Nephron (organoid): ENCODE data around the gene AOPEP.
A peak's percentile ranks its signal among the peaks of the same experiment; 100 is the strongest.

ENCODE experiments used
- H3K27ac Mint-ChIP-seq, 3 experiments: 2 replicates each; pipeline ENCODE4 v1.8.0; 2020; ENCODE audit warnings: mixed read lengths in 3 of 3, mild to moderate bottlenecking in 2 of 3, moderate library complexity in 1 of 3
- H3K27me3 Mint-ChIP-seq: 2 replicates; pipeline ENCODE4 v1.8.0; 2021; ENCODE audit warnings: low read depth, mild to moderate bottlenecking, moderate library complexity, mixed read lengths
- H3K36me3 Mint-ChIP-seq: 2 replicates; pipeline ENCODE4 v1.8.0; 2020; ENCODE audit warnings: low read depth, mixed read lengths
- H3K4me1 Mint-ChIP-seq: 2 replicates; pipeline ENCODE4 v1.8.0; 2020; ENCODE audit warnings: mixed read lengths
- H3K4me3 Mint-ChIP-seq, 3 experiments: 2 replicates each; pipeline ENCODE4 v1.8.0; 2020; ENCODE audit warnings: mild to moderate bottlenecking in 3 of 3, mixed read lengths in 3 of 3, moderate library complexity in 2 of 3
- H3K9me3 Mint-ChIP-seq: 2 replicates; pipeline ENCODE4 v1.8.0; 2020; ENCODE audit warnings: mixed read lengths
- CTCF ChIP-seq, 3 experiments: fragments of 200-600 bp; sonication (generic); IDR thresholded peaks; one replicate each; pipeline ENCODE4 v1.5.0; 2021; ENCODE audit warnings: antibody characterized with exemption in 3 of 3; ENCODE audit not compliant: unreplicated experiment in 3 of 3

AOPEP gene

GRCh38 chr9:94783928-94784327 is 57.4 kb downstream of the AOPEP start:
- no peaks in the 10 kb centered on the region for H3K27me3 Mint-ChIP-seq
- H3K4me3 Mint-ChIP-seq: no peak overlapping the region
- no peak overlapping the region for H3K27ac Mint-ChIP-seq
- TF ChIP-seq CTCF (IDR thresholded peaks at IDR 0.05; ENCODE audit: unreplicated experiment in 3 of 3): no peak
- peaks cover 40% of the 10 kb centered on the region for H3K4me1 Mint-ChIP-seq
- no peaks in the 10 kb centered on the region for H3K9me3 Mint-ChIP-seq
- peaks cover 5% of the 10 kb centered on the region for H3K36me3 Mint-ChIP-seq

- H3K27me3 Mint-ChIP-seq: no peaks in the 10 kb centered on the region
Measured at GRCh38 chr9:94785215-94786169, 59.0 kb downstream of the AOPEP start.

GRCh38 chr9:94786586-94786985 is 60.1 kb downstream of the AOPEP start:
- H3K4me3 Mint-ChIP-seq: no peak overlapping the region
- H3K4me1 Mint-ChIP-seq: peaks cover 33% of the 10 kb centered on the region

More at GRCh38 chr9:94785215-94786169, 59.0 kb downstream of the AOPEP start:
- no peak for TF ChIP-seq CTCF (IDR thresholded peaks at IDR 0.05; ENCODE audit: unreplicated experiment in 3 of 3)
- H3K9me3 Mint-ChIP-seq: no peaks in the 10 kb centered on the region
- peaks cover 6% of the 10 kb centered on the region for H3K36me3 Mint-ChIP-seq
- H3K4me1 Mint-ChIP-seq: peaks cover 32% of the 10 kb centered on the region
- H3K4me3 Mint-ChIP-seq: no peak overlapping the region
- H3K27ac Mint-ChIP-seq: peak overlapping the region; percentile 45 to 71 (median 64)

GRCh38 chr9:94787266-94787665 is 60.8 kb downstream of the AOPEP start:
- no peaks in the 10 kb centered on the region for H3K9me3 Mint-ChIP-seq
- peaks cover 21% of the 10 kb centered on the region for H3K36me3 Mint-ChIP-seq
- H3K27me3 Mint-ChIP-seq: no peaks in the 10 kb centered on the region
- H3K4me1 Mint-ChIP-seq: peaks cover 37% of the 10 kb centered on the region
- no peak overlapping the region for H3K27ac Mint-ChIP-seq
- TF ChIP-seq CTCF (IDR thresholded peaks at IDR 0.05; ENCODE audit: unreplicated experiment in 3 of 3): no peak
- no peak overlapping the region for H3K4me3 Mint-ChIP-seq

More at GRCh38 chr9:94786586-94786985, 60.1 kb downstream of the AOPEP start:
- Mint-ChIP-seq H3K9me3 (no peaks in the 10 kb centered on the region), H3K27ac (no peak overlapping the region), H3K27me3 (no peaks in the 10 kb centered on the region), H3K36me3 (peaks cover 14% of the 10 kb centered on the region)
- no peak for TF ChIP-seq CTCF (IDR thresholded peaks at IDR 0.05; ENCODE audit: unreplicated experiment in 3 of 3)

- H3K9me3 Mint-ChIP-seq: peaks cover 3% of the 10 kb centered on the region
- no peak for TF ChIP-seq CTCF (IDR thresholded peaks at IDR 0.05; ENCODE audit: unreplicated experiment in 3 of 3)
- H3K4me1 Mint-ChIP-seq: peaks cover 30% of the 10 kb centered on the region
- H3K27me3 Mint-ChIP-seq: peaks cover 5% of the 10 kb centered on the region
- peaks cover 35% of the 10 kb centered on the region for H3K36me3 Mint-ChIP-seq
- no peak overlapping the region for H3K4me3 Mint-ChIP-seq
- peak overlapping the region in 1 of 3 experiments; percentile 31 for H3K27ac Mint-ChIP-seq
Measured at GRCh38 chr9:94788570-94789105, 62.1 kb downstream of the AOPEP start.
